Measurements from ENCODE around the gene TMPRSS3.

Gene TMPRSS3

DNA sequence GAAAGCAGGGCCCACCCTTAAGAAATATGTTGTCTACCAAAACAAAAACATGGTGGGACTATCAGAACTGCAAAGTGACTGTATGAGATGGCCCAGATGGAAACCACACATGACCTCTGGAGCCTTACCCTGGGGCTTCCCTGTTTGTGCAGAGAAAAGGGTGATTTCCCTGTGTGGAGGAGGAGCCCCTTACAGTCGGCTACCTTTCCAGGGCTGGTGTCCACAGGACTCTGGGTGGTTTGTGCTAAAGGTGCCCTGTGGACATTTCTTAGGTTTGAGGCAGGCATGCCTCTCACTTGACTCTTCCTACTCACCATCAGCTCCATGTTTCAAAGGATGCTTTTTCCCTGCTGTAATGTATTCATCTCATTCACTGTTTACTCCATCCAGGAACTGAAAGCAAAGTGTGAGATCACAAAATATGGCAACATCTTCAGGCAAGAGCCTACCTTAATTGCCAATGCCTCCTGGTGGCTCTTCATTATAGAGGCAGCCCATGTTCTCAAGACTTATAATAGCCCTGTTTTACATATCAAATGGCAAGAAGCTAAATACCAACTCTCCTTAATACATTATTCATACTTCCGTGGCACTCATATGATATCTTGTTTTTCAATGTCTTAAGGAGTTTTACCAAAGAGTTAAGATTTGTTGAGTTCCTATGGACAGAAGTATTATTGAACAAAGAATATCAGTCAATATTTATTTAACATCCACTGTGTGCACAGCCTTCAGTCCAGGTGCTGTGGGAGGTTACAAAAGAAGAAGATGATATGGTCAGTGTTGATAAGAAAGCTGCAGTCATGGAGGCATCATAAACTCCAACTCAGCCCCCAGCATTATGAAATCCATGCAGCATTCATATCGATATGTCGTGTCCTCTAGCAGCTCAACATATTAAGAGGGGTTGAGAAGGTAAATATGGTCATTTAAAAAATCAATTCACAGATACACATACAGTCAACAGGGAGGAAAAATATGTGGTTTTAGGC lies 65.2 kb downstream of the TMPRSS3 start:
- no peak for DNase-seq

DNA sequence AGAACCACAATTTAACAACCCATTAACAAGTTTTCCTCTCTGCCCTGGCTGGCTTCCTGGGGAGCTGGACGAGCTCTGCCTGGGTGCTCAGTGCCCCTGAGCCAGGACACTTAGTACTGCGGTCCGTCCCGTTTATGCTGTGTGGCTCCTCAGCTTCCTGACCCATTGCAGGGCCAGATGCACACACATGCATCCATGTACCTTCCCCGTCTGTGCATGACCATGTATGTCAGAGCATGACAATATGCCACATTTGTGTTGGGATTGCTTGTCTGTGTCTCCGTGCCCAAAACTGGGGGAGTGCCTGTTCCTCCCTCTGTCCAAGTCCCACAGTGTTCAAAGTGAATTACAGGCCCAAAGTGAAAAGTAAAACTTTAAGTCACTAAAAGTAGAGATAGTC lies 71.0 kb downstream of the TMPRSS3 start:
- no peak for DNase-seq

Measured in right hindlimb (tissue), 1 donor.